Activated CD4-positive, alpha-beta T cell treated with anti-CD3 and anti-CD28 coated beads, Interleukin-2, Interleukin-6, amounts not matched to agents 100 ng/mL and 50 ng/mL, durations not matched to agents 16 hours and 8 hours (primary cell): ENCODE measurements around the gene PADI6.

Source experiments
- DNase-seq: peaks from one replicate; pipeline ENCODE4 v3.0.0-alpha.2; 2020

The PADI6 gene

DNA sequence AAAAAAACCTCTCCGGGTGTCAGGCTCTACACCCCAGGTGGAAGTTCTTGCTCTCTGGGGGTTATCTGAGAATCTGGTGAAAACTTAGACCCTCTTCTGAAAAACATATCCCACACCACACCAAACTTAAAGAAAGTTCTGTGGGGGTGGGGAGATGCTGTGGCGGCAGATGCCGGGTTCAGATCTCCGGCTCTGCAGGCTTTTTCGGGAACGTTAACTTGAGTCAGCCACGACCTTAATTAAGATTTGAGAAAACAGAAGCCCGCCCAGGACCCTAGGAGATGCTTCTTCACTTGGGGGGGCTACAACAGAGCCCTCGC lies 65.2 kb downstream of the PADI6 start:
- DNase-seq, result no peak

DNA sequence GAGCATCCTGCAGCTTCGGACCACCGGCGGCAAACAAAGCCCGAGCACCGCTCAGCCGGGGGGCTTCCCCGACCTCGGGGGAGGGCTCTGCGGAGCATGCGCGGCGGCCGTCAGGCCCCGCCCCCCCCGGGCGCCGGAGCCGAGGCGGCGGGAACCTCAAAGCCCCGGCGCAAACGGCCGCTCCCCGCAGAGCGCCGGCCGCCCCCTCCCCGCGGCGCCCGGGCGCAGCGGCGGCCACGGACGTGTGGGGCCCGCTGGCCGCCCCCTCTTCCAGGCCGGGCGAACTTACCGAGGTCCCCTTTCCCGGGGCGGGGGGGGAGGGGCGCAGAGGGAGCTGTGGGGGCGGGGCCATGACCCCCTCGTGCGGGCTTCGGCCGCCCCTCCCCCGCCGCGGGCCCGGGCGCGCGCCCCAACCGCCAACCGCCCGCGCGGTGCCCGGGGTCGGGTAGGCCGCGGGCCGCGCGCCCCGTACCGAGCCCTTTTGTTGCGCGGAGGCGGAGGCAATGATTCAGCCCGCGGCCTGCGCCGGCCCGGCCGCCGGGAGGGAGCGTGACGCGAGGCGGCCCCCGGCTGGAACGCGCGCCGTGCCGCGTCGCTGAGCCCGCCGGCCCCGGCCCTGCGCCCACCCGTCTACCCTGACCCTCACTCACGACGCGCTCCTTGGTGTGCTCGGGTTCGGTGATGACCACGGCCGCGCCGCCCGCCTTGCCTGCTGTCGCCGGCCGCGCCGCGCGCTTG lies 65.8 kb downstream of the PADI6 start:
- DNase-seq, result peak; percentile 57

DNA sequence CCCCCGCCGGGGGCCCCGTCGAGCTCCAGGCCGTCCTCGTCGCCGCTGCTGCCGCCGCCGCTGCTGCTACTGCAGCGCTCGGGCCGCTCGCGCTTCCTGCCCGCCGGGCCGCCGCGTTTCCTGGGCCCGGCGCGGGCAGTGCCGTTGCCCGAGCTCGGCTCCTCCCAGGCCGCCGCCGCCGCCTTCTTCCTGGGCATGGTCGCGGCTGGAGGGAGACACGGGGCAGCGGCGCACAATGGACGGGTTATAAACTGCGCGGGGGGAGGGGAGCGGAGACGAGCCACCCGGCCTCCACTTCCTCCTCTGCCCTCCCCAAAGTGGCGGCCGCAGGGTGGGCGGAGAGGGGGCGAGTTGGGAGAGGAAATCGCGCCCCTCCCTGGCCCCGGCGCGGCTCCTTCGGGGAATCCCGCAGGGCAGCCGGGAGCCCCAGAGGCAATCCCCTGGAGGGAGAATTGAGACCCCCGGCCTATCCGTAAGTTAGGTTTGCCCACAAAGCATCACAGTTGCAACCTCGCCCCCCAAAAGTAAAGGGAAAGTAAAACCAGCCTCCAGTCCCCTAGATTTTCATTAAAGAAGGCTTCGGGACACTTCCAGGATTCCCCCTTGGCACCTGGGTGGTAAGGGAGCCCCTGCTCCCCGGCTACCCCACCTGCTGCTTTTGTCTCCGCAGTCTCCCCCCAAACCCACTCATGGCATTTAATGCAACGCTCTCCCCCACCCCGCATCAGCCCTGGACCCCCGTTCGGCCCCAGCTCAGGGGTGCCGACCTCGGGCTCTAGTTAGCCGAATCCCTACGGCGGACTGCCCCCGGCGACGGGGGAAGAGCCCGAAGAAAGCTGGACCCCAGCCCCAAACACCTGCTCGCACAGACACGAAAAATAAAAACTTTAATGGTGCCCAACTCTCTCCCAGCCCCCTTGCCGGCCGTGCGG lies 66.6 kb downstream of the PADI6 start:
- DNase-seq, result peak; percentile 82

DNA sequence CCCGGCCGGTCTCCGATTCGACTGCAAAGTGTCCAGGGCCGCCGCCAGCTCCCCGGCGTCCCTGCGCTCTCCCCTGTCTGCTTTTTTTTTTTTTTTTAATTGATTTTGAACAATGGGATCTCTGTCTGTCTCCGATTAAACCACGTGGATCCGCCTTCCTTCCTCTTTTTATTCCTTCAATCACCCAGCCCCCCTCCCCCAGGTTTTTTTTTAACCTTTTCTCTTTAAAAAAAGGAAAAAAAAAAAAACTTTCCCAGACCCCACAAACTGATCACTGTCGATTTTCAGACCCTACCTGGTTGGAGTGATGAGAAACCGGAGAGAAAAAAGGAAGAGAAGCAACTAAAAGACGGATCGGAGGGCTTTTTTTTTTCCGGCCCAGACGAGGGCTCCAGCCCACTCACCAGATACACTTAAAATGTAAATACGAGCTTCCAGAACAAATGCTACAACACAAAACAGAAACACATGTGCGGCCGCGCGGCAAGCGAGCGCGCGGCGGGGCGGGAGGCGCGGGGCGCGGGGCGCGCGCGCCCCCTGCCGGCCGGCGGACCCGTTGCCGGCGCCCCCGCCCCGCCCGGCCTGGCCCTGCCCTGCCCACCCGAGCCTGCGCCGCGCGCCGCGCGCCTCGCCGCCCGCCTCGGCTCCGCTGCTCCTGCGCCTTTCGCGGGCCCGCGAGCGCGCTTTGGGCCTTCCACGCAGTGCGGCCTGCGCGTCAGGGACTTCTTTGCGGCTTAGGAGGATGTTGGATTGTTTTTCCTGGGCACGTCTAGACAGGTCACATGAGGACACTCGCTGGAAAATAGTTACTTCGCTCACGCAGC lies 67.5 kb downstream of the PADI6 start, which contains the start of gene RCC2:
RCC2 (minus strand) TSS at position 428 of the 824 bp plus-strand sequence. CDS start 1,163 bp downstream, outside the sequence.
- DNase-seq, result peak; percentile 81

DNA sequence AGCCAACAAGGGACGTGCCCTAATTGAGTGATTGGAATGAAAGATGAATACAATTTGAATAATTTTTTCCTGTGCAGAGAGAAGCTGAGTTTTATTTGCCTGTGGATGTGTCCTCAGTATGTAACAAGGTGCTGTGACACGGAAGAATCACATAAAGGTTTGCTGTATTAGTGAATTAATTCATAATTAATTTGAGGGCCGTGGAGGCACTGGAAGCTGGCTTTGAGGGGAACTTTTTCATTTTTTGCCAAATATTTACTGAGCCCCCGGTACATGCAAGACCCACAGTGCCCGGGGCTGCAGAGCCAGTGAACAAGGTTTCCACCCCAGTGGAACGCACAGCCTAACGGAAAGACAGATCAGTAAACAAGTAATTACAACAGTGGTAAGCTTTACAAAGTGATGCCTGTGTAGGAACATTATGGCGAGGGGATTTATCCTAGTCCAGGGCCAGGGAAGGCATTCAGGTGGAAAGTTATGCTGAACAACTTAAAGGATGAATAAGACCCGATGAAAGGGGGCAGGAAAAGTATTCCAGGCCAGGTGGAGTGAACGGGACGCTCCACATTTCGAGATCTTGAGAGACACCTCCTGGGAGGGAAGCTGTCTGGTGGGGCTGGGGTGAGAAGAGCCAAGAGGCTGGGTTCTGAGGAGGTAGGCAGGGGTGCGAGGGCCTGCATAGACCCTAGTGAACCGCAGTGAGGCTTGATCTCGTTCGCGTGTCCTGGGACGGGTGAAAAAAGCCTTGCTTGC lies 68.3 kb downstream of the PADI6 start:
- no peak for DNase-seq

DNA sequence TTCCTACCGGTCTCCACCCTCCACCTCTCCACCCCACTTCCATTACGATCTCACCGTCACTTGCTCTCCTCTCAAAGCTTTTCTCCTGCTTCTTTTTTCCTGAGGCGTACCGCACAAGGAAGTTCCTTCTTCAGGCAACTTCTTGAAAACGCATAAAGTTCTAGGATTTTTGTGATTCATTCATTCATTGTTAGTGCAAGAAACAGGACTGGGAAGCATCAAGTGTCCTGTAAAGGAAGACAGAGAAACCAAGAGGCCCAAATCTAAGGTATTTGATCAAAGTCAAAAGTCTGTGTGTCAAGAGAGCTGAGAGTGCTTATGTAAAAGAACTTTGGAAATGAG lies 68.8 kb downstream of the PADI6 start:
- DNase-seq, result no peak

DNA sequence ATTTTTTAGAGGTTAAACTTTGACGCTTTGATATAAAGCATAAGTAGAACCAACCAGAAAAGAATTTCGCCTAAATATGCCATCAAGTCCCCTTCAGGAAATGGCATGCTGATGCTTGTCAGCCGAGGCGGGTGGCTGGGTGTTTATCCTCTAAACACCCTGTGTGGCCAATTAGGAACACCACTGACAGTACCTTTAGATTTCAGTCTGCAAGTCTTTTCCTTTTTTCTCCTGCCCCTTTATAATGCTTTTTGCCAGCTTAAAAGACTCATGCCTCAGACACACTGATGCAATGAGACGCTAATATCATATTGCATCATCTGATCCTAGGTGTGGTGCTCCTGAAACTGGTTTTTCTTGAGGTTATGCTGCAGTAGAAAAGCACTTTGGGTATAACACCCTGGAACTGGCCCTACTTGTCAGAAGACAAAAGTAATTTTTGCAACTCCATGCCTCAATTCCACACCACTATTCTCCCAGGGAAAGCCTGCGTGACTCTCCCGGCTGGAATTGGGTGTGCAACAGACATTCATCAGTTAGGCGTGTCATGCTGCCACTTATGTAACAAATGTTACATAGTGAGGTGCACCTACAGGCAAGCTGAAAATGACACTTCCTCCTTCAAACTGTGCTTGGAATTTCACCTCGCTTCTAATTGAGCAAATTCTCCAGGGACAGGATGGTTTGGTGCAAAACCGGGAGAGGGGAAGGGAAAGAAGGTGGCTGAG lies 69.4 kb downstream of the PADI6 start:
- DNase-seq, result peak; percentile 54

DNA sequence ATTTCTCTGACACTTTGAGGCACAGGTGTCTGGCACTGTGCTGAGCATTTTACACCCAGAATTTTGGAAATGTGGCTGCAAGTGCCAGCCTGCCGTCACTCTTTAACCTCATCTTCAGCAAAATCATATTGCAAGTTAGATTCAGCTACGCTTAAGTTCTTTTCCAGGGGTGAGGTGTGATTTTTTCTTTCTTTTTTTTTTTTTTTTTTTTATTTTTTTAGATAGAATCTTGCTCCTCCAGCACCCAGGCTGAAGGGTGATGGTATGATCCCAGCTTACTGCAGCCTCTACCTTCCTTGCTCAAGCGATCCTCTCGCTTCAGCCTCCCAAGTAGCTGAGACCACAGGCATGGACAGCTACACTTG lies 70.0 kb downstream of the PADI6 start:
- no peak for DNase-seq

DNA sequence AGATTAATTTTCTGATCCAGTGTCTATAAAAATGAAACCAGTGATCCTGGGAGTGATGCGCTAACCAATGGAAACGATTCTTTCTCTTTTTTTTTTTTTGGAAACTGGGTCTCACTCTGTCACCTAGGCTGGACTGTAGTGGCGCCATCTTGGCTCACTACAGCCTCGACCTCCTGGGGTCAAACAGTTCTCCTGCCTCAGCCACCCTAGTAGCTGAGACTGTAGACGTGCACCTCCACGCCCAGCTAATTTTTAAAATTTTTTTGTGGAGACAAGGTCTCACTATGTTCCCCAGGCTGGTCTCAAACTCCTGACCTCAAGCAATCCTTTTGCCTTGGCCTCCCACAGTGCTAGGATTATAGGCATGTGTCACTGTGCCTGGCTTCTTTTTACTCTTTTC lies 70.8 kb downstream of the PADI6 start:
- DNase-seq, result no peak

DNA sequence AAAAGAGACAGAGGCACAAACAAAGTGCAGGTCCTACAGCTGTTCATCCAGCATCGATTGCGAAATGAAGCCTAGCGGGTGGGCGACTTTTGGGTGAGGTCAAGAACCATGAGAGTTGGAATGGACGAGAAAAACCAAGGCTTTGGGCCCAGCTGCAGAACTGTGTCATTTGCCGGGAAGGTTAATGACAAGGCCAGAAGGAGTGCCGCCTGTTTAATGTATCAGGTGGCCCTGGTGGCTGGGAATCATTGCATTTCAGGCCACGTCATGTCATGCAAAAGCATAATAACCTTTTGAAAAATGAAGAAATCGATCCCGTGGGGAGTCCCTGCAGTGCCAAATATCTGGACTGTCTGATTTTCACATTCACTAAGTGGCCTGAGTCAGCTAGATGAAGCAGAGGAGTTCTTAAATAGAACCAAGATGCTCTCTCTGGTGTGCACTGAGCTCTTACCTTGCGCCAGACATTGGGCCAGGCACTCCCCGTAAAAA lies 75.6 kb downstream of the PADI6 start:
- DNase-seq, result no peak
